Measurements from ENCODE around the gene ATP8A2.
"Not testable (repeated sequence)": the region's sequence is repeated elsewhere in the genome, so short reads cannot be mapped to it uniquely, and the experiment has no call there.

DNA sequence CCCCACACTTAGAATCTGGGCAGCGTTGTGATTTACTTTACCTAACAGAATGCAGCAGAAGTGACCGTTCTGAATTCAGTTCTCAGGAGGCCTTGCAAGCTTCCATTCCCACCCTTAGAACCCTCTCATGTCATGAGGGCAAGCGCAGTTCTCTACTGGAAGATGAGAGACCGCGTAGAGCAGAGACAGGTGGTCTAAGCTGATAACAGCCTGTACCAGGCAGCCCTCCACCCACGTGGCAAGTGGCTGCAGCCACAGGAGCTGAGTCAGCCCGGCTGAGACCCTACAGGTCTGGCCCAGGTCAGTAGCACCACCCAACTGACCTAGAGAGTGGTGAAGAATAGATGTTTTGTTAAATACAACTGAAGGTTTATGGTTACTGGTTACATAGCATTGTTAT, 694.7 kb downstream of the ATP8A2 start:
- TF ChIP-seq, protein P1, sequence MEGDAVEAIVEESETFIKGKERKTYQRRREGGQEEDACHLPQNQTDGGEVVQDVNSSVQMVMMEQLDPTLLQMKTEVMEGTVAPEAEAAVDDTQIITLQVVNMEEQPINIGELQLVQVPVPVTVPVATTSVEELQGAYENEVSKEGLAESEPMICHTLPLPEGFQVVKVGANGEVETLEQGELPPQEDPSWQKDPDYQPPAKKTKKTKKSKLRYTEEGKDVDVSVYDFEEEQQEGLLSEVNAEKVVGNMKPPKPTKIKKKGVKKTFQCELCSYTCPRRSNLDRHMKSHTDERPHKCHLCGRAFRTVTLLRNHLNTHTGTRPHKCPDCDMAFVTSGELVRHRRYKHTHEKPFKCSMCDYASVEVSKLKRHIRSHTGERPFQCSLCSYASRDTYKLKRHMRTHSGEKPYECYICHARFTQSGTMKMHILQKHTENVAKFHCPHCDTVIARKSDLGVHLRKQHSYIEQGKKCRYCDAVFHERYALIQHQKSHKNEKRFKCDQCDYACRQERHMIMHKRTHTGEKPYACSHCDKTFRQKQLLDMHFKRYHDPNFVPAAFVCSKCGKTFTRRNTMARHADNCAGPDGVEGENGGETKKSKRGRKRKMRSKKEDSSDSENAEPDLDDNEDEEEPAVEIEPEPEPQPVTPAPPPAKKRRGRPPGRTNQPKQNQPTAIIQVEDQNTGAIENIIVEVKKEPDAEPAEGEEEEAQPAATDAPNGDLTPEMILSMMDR (IDR thresholded peaks at IDR 0.05): not testable (repeated sequence)
- TF ChIP-seq POLR2A (IDR thresholded peaks at IDR 0.05): not testable (repeated sequence)

Data from testis (tissue), 2 donors.